Fibroblast of lung (primary cell): ENCODE results near the gene EIF4G1.

Experiments
- EZH2 ChIP-seq: IDR thresholded peaks from 2 replicates; pipeline ENCODE4 v1.5.1; 2012; ENCODE audit warnings: low read length, control low read depth, mild to moderate bottlenecking; ENCODE audit errors: missing control alignments
- TF ChIP-seq, protein P1 (sequence below), 2 donors: IDR thresholded peaks in 1 of 2; conservative IDR thresholded peaks in 1 of 2; 1 replicate in 1 of 2; 2 replicates in 1 of 2; pipeline ENCODE4 v1.5.1; 2011 to 2012; ENCODE audit warnings: low read length in 2 of 2, control low read depth in 1 of 2, inconsistent platforms in 1 of 2, low read depth in 1 of 2, mild to moderate bottlenecking in 1 of 2

DNA sequence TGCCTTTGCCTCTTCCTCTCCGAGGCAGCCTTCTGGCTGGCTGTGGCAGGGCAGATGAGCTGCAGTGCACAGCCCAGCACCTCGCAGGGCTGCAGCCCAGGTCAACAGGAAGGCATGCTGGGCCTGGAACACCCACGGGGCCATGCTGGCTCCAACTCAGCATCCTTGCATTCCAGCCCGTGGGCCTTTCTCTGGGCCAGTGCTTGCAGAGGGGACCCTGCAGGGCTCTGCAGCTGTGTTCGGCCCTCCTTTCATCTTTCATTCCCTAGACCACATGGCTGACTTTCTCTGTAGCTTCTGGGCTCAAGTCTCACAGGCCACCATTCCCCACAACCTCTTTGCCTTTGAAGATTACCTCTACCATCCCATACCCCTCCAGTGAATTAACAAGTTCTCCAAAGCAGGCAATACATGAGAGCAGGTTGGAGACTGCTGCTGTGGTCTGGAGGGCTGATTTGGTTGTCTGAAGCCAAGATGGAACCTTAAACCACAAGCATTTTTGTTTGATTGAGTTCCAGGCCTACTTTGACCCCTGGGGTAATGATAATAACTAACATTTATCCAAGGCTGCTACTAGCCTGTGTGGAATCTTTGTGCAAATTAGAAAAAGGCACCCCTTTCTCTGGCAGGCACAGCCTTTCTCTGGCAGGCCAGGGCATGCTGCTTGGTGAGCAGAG lies 28.9 kb downstream of the EIF4G1 start:
- TF ChIP-seq, protein P1, sequence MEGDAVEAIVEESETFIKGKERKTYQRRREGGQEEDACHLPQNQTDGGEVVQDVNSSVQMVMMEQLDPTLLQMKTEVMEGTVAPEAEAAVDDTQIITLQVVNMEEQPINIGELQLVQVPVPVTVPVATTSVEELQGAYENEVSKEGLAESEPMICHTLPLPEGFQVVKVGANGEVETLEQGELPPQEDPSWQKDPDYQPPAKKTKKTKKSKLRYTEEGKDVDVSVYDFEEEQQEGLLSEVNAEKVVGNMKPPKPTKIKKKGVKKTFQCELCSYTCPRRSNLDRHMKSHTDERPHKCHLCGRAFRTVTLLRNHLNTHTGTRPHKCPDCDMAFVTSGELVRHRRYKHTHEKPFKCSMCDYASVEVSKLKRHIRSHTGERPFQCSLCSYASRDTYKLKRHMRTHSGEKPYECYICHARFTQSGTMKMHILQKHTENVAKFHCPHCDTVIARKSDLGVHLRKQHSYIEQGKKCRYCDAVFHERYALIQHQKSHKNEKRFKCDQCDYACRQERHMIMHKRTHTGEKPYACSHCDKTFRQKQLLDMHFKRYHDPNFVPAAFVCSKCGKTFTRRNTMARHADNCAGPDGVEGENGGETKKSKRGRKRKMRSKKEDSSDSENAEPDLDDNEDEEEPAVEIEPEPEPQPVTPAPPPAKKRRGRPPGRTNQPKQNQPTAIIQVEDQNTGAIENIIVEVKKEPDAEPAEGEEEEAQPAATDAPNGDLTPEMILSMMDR (conservative IDR thresholded peaks at IDR 0.05 in 1 of 2, IDR thresholded peaks at IDR 0.05 in 1 of 2; ENCODE audit: low read depth in 1 of 2, low read length in 2 of 2), result no peak
- no peak for TF ChIP-seq EZH2
